GM20000 (cell line): ENCODE results near the gene GGACT.
"Not testable (repeated sequence)": the region's sequence is repeated elsewhere in the genome, so short reads cannot be mapped to it uniquely, and the experiment has no call there.

Experiments
- DNase-seq: peaks from one replicate; pipeline ENCODE4 v3.0.0; 2012; ENCODE audit warnings: low spot score
- CTCF ChIP-seq: IDR thresholded peaks from 2 replicates; pipeline ENCODE4 v1.5.1; 2012; ENCODE audit warnings: mild to moderate bottlenecking, control low read depth; ENCODE audit errors: extremely low read depth, missing control alignments

GGACT gene

DNA sequence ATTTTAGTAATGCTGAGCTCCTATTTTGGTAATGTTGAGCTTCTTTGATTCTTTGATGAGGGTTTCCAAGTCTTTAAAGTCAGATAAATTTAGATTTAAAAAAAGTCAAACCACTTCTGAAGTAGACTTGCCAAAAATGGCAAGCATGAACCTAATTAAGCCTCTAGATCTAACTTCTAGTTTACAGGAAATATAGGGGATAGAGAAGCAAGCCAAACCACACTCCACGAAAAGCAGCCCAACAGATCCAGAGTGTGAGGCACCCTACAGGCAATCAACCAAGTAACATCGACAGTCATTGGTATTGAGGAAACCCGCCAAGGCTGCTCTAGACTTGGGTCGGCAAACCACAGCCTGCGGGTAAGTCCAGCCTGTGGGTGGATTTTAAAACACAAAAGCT, 3.7 kb downstream of the GGACT start:
- DNase-seq: no peak
- no peak for TF ChIP-seq CTCF

DNA sequence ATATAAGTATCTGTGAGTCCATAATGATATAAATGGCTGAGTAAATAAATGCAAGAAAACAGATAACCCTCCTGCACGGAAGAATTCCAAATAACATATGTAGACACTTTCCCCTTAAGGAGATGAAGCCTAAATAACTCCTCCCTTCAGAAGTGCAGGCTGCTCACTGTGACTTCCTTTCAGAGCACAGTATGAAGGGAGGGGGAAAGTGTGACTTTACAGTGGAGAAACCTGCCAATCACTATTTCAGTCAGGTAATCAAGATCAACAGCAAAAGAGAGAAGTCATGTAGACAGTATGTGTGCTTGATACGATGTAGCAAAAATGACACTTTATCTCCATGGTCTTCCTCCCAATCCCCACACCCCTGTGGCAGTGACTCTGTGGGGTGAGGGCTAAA, 7.1 kb downstream of the GGACT start:
- no peak for TF ChIP-seq CTCF
- DNase-seq: no peak

GRCh38 chr13:100581030-100581429, 7.6 kb downstream of the GGACT start:
- no peak for DNase-seq
- no peak for TF ChIP-seq CTCF

GRCh38 chr13:100580045-100580444, 8.5 kb downstream of the GGACT start:
- no peak for TF ChIP-seq CTCF
- no peak for DNase-seq

DNA sequence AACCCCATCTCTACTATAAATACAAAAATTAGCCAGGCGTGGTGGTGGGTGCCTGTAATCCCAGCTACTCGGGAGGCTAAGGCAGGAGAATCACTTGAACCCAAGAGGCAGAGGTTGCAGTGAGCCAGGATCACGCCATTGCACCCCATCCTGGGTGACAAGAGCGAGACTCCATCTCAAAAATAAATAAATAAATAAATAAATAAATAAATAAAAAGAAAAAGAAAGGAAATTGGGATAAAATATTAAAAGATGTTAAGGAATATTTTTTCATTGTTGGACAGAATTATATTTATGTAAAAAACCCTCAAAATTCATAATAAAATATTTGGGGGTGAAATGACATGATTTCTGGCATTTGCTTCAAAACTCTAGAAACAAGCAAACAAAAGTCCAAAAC, 11.3 kb downstream of the GGACT start:
- DNase-seq: not testable (repeated sequence)

- peak; percentile 70 for DNase-seq
- peak; percentile 63 for TF ChIP-seq CTCF
Measured at GRCh38 chr13:100573121-100573520, 15.5 kb downstream of the GGACT start.

- TF ChIP-seq CTCF: no peak
- DNase-seq: no peak
Measured at GRCh38 chr13:100566543-100566942, 22.0 kb downstream of the GGACT start.

DNA sequence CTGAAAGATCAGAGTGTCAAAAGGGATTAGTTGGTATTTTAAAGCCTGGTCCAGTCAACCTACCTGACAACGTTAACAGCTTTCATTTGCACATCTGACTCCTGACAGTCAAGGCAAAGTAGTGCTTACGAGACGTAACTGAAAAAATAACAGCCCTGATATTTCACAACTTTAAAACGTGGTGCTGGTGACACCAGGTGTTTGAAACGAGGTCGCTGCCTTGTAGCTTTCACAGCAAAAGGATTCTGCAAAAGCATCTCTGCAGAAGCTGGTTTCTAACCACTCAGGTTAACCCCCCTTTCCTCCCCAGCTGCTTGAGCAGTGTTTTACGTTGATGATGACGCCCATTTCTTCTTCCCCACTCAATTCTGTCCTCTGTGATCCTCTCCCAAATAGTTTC, 23.3 kb downstream of the GGACT start:
- no peak for TF ChIP-seq CTCF
- no peak for DNase-seq
